A549 treated with CpdA at 1 μM for 4 hours (cell line): ENCODE measurements around the gene EIF3B. TPM values are rescaled to one million over a fixed set of nuclear protein-coding genes. Genes with fewer than 3 reads are reported as not detected.

Experiments
- total RNA-seq: library from RNA; stranded (reverse); fragments of 200-300 nt; extraction: Qiagen RNA extraction; gene quantifications from 5 replicates; pipeline ENCODE4 v1.2.3, GENCODE V29; 2022; ENCODE audit warnings: low read depth

EIF3B gene
- total RNA-seq, result 227 to 270 TPM (median 234 TPM) in 5 replicates

GRCh38 chr7:2354186-2354938, at the start of gene EIF3B:
Gene EIF3B (plus strand): TSS chr7:2354827. CDS start chr7:2354922, 95 bp downstream.

DNA sequence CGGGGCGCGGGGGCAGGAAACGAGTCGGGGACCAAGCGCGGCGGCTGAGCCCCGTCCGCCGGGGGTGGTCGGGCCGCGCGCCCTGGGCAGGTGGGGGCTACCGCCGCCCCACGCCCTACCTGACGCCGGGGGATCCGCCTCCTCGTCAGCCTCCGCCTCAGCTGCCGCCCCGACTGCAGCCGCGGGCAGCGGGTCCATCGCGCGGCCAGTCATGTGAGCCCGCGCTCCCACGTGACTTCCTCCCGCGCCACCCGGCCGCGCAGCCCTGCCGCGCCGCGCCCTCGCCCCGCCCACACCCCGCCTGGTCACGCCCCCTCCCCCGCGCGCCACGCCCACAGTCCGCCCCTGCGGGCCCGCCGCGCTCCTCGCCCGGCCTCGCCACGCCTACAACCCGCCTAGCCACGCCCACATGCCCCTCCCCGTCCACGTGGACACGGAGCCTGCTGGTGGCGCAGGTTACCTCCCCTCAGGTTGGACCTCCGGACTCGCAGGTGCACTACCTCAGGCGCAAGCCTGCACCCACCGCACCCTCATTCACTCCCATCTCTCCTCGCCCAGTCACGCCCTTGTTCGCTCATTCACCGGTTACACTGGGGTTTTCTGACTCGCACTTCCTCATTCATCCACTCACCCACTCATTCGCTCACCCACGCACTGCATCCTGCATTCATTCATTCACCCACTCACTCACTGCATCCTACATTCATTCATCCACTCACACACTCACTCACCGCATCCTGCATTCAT, 40.2 kb upstream of the EIF3B start, which contains the start of gene SNX8:
SNX8 (minus strand) TSS at position 233 of the 747 bp plus-strand sequence; CDS start at position 213, 20 bp downstream.

GRCh38 chr7:2403014-2403717, 48.5 kb downstream of the EIF3B start, which contains the start of gene CHST12:
Gene CHST12 (plus strand): TSS chr7:2403611. CDS start chr7:2432640, 29,029 bp downstream.

Other genes with a start within 250 kb of the EIF3B start
- 17.5 to 27.1 TPM (median 21.8 TPM) in 5 replicates for gene MAD1L1, start 121.9 kb upstream of the EIF3B start, total RNA-seq
- gene MRM2, start 112.6 kb upstream of the EIF3B start, total RNA-seq, result 49.0 to 54.7 TPM (median 52.9 TPM) in 5 replicates
- gene NUDT1, start 112.6 kb upstream of the EIF3B start, total RNA-seq, result 89.6 to 111 TPM (median 102 TPM) in 5 replicates
- 41.3 to 73.4 TPM (median 55.2 TPM) in 5 replicates for gene SNX8, start 40.4 kb upstream of the EIF3B start, total RNA-seq
- 7.8 to 16.3 TPM (median 13.6 TPM) in 5 replicates for gene CHST12, start 48.8 kb downstream of the EIF3B start, total RNA-seq
- gene GRIFIN, start 121.6 kb downstream of the EIF3B start, total RNA-seq, result not detected in 5 replicates
- gene LFNG, start 164.9 kb downstream of the EIF3B start, total RNA-seq, result 8.4 to 14.0 TPM (median 12.7 TPM) in 5 replicates
- 25.2 to 40.5 TPM (median 35.0 TPM) in 5 replicates for gene BRAT1, start 200.7 kb downstream of the EIF3B start, total RNA-seq
- gene IQCE, start 204.2 kb downstream of the EIF3B start, total RNA-seq, result 9.8 to 14.8 TPM (median 12.3 TPM) in 5 replicates